Retinal pigment epithelial cell (primary cell): ENCODE data around the gene E2F3.

Source experiments
- DNase-seq: peaks from one replicate; pipeline ENCODE4 v3.0.0-alpha.2; 2010; ENCODE audit warnings: low read depth
- H3K4me3 ChIP-seq: 2 replicates; pipeline ENCODE4 v1.5.1; 2011; ENCODE audit warnings: mild to moderate bottlenecking, low read length, control low read depth, moderate library complexity
- CTCF ChIP-seq: conservative IDR thresholded peaks from 2 replicates; pipeline ENCODE4 v1.5.1; 2011; ENCODE audit warnings: low read depth, low read length, control low read depth, inconsistent platforms

Gene E2F3

DNA sequence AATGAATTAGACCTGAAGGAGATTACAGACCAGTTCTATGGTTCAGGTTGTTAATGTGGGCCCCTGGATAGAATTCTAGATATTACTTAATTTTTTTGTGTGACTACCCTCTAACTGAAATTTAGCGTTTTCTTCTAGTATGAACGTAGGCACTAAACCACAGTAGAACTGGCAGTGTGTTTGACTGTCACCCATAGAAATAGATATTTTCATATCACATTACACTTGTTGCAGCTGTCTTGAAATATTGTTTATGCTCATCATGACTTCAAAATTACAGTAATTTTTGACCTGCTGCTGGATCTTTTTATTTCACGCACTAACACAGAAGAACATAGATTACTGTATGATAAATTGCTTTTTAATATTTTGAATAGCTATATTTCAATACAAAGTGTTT lies 31.6 kb downstream of the E2F3 start:
- DNase-seq: no peak
- TF ChIP-seq CTCF: no peak

GRCh38 chr6:20433929-20434328 lies 32.2 kb downstream of the E2F3 start:
- H3K4me3 ChIP-seq: no peak overlapping the region
- TF ChIP-seq CTCF: no peak
- DNase-seq: no peak

More for the DNA sequence above, 31.6 kb downstream of the E2F3 start:
- H3K4me3 ChIP-seq: no peak overlapping the region

DNA sequence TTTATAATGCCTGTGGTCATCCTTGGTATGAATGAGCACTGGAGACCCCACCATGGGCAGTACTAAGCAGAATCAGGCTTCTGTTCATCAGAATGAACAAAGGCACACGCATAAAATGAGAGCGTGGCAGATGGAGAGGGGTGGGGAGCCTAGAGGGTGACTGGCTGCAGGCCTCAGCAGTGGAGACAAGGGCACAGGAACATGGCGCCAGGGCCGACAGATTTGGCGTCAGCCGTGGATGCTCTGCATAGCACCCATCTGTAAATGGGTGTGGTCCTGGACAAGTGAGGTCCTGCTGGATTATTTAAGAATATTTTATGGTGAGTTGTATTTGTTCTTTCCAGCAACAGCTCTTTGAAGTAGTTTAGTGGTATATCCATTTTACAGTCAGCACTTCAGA lies 33.1 kb downstream of the E2F3 start:
- H3K4me3 ChIP-seq: no peak overlapping the region
- DNase-seq: no peak
- no peak for TF ChIP-seq CTCF

DNA sequence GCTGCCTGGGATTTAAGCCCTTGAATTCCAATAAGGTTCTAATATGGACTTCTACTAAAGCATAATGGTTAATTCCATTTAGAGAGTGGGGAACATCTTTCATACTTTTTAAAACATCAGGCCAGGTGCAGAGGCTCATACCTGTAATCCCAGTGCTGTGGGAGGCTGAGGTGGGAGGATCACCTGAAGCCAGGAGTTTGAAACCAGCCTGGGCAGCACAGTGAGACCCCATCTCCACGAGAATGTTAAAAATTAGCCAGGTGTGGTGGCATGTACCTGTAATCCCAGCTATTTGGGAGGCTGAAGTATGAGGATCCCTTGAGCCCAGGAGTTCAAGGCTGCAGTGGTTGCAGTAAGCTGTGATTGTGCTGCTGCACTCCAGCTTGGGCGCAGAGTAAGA lies 35.0 kb downstream of the E2F3 start:
- TF ChIP-seq CTCF: no peak
- H3K4me3 ChIP-seq: no peak overlapping the region
- no peak for DNase-seq

- no peak for DNase-seq
- no peak for TF ChIP-seq CTCF
- no peak overlapping the region for H3K4me3 ChIP-seq
These were observed 36.0 kb downstream of the E2F3 start for GRCh38 chr6:20437639-20438038.

DNA sequence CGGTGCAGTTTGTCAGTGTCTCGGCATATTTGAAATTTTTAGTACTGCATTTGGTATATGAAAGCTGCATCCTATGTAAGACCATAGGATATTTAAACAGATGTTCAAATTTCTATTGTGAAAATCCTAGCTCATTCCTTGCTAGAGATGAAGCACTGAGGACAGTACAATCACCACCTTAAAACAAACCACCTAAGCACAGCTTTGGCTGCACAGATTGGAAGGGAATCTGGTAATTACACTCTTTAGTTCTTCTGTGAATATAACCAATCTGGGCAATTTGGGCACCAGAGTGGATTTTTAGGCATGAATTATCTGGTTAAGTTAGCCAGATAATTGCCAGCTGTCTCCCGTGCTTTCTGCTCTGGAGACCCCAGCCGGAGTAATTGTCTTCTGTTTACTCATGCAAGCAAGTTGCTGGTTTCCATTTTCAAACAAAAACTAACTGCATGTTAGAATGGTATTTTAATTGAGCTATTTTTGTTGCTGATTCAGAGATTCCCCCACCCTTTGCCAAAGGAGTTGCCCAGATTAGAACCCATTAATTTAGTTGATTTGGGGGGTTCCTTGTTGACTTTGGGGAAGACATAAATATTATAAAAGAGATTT lies 36.9 kb downstream of the E2F3 start:
- no peak for TF ChIP-seq CTCF
- DNase-seq: no peak
- no peak overlapping the region for H3K4me3 ChIP-seq

GRCh38 chr6:20439558-20439957 lies 37.9 kb downstream of the E2F3 start:
- no peak for TF ChIP-seq CTCF
- H3K4me3 ChIP-seq: no peak overlapping the region
- no peak for DNase-seq
